KMS-11 (cell line): ENCODE data around the gene SLC7A7.
"Not testable (repeated sequence)": the region's sequence is repeated elsewhere in the genome, so short reads cannot be mapped to it uniquely, and the experiment has no call there.

Experiments used
- H2AFZ ChIP-seq: fragments of 200-600 bp; sonication (generic); 2 replicates; pipeline ENCODE4 v1.6.1; 2016; ENCODE audit warnings: antibody characterized with exemption, mixed run types, low read depth
- H3K27ac ChIP-seq: fragments of 200-600 bp; sonication (generic); 2 replicates; pipeline ENCODE4 v1.6.1; 2016; ENCODE audit warnings: mild to moderate bottlenecking, mixed run types
- H3K27me3 ChIP-seq: fragments of 200-600 bp; sonication (generic); 2 replicates; pipeline ENCODE4 v1.6.1; 2017; ENCODE audit warnings: mild to moderate bottlenecking, low read depth, mixed run types, moderate library complexity; ENCODE audit not compliant: insufficient read depth
- H3K36me3 ChIP-seq: fragments of 200-600 bp; sonication (generic); 2 replicates; pipeline ENCODE4 v1.6.1; 2017; ENCODE audit warnings: mild to moderate bottlenecking, mixed run types; ENCODE audit not compliant: insufficient read depth
- H3K4me1 ChIP-seq: fragments of 200-600 bp; sonication (generic); 2 replicates; pipeline ENCODE4 v1.6.1; 2016; ENCODE audit warnings: mild to moderate bottlenecking, low read depth, mixed run types; ENCODE audit not compliant: poor library complexity, severe bottlenecking
- H3K4me2 ChIP-seq: fragments of 200-600 bp; sonication (generic); 2 replicates; pipeline ENCODE4 v1.7.0; 2016; ENCODE audit warnings: mild to moderate bottlenecking, mixed run types
- H3K4me3 ChIP-seq: fragments of 200-600 bp; sonication (generic); IDR thresholded peaks from 2 replicates; pipeline ENCODE4 v1.6.1; 2017; ENCODE audit warnings: low read depth, low read length, mixed read lengths; ENCODE audit not compliant: insufficient read depth
- H3K79me2 ChIP-seq: fragments of 200-600 bp; sonication (generic); 2 replicates; pipeline ENCODE4 v1.6.1; 2016; ENCODE audit warnings: low read depth, mixed run types; ENCODE audit not compliant: insufficient read depth
- H3K9ac ChIP-seq: fragments of 200-600 bp; sonication (generic); 2 replicates; pipeline ENCODE4 v1.6.1; 2016; ENCODE audit warnings: mild to moderate bottlenecking, mixed run types
- H4K20me1 ChIP-seq: fragments of 200-600 bp; sonication (generic); 2 replicates; pipeline ENCODE4 v1.6.1; 2016; ENCODE audit warnings: mild to moderate bottlenecking, mixed run types; ENCODE audit not compliant: insufficient read depth
- TF ChIP-seq, protein P1 (sequence below): fragments of 200-600 bp; sonication (generic); conservative IDR thresholded peaks from 2 replicates; pipeline ENCODE4 v1.6.1; 2017; ENCODE audit warnings: low read depth, mild to moderate bottlenecking, antibody characterized with exemption, low read length, moderate library complexity, mixed read lengths

SLC7A7 gene

GRCh38 chr14:22811722-22812121, 3.5 kb downstream of the SLC7A7 start:
- no peak overlapping the region for H2AFZ ChIP-seq
- H3K79me2 ChIP-seq = no peaks in the 10 kb centered on the region
- H3K27me3 ChIP-seq = no peaks in the 10 kb centered on the region
- H3K27ac ChIP-seq = peak overlapping the region; percentile 95
- TF ChIP-seq, protein P1, sequence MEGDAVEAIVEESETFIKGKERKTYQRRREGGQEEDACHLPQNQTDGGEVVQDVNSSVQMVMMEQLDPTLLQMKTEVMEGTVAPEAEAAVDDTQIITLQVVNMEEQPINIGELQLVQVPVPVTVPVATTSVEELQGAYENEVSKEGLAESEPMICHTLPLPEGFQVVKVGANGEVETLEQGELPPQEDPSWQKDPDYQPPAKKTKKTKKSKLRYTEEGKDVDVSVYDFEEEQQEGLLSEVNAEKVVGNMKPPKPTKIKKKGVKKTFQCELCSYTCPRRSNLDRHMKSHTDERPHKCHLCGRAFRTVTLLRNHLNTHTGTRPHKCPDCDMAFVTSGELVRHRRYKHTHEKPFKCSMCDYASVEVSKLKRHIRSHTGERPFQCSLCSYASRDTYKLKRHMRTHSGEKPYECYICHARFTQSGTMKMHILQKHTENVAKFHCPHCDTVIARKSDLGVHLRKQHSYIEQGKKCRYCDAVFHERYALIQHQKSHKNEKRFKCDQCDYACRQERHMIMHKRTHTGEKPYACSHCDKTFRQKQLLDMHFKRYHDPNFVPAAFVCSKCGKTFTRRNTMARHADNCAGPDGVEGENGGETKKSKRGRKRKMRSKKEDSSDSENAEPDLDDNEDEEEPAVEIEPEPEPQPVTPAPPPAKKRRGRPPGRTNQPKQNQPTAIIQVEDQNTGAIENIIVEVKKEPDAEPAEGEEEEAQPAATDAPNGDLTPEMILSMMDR = no peak
- H3K4me3 ChIP-seq = no peak overlapping the region
- peak overlapping the region; percentile 65; the same call in 1 of the 2 replicates for H3K9ac ChIP-seq
- H3K4me2 ChIP-seq = peak overlapping the region; percentile 80; the same call in 1 of the 2 replicates
- peaks cover 80% of the 10 kb centered on the region for H3K4me1 ChIP-seq
- H3K36me3 ChIP-seq = no peaks in the 10 kb centered on the region
- H4K20me1 ChIP-seq = no peaks in the 10 kb centered on the region

DNA sequence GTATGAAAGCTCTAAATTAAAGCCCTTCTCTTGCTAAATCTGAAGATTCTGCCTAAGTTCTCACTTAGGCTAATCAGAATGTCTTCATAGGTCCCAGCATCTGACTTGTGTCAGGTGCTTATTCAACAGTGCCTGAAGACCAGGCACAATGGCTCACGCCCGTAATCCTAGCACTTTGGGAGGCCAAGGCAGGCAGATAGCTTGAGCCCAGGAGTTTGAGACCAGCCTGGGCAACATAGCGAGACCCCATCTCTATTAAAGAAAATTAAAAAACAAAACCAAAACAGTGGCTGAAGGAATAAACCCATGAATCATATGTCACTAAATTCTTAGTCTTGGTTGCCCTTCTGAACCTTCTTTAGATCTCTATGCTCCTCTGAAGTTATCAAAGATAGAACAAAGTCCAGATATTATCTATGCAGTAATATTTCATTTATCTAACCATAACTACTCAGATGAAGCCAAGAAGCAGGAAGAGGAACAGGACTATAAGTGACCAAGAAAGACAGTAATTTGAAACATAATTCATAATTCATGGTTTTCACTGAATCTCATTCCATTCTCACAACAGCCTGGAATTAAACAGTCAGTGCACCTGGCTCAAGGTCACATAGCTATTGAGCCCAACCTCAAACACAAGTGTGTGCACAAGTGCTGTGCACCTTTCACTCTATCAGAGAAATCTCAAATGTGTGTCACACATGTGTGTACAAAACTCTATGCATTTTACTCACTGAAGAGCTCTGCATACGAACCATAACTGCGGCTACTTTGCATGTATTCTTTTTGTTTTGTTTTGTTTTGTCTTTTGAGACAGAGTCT, 6.6 kb downstream of the SLC7A7 start:
- no peak overlapping the region for H3K4me2 ChIP-seq
- H3K36me3 ChIP-seq = no peaks in the 10 kb centered on the region
- H3K4me3 ChIP-seq = no peak overlapping the region
- H3K9ac ChIP-seq = no peak overlapping the region
- no peaks in the 10 kb centered on the region for H3K79me2 ChIP-seq
- TF ChIP-seq, protein P1 = no peak
- no peak overlapping the region; the same call in 1 of the 2 replicates for H3K27ac ChIP-seq
- no peaks in the 10 kb centered on the region for H3K27me3 ChIP-seq
- H2AFZ ChIP-seq = no peak overlapping the region
- peaks cover 59% of the 10 kb centered on the region for H3K4me1 ChIP-seq
- no peaks in the 10 kb centered on the region for H4K20me1 ChIP-seq

DNA sequence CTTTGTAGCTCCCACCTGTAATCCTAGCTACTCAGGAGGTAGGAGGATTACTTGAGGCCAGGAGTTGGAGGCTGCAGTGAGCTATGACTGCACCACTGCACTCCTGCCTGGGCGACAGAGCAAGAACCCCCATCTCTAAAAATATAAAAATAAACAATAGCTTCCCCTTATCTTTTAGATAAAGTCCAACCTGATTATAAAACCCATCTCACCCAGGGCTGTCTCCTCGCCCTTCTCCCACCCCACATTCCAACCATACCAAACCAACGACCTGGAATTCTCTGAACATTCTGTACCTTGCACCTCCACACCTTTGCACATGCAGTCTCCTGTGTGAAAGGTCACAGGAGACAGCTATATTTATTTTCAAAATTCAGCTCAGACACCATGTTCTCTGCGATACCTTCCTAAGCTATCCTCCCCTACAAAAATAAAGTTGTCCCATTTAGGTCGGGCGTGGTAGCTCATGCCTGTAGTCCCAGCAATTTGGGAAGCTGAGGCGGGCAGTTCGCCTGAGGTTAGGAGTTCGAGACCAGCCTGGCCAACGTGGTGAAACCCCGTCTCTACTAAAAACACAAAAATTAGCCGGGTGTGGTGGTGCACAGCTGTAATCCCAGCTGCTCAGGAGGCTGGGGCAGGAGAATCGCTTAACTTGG, 7.7 kb downstream of the SLC7A7 start:
- H3K9ac ChIP-seq = no peak overlapping the region
- peaks cover 50% of the 10 kb centered on the region for H3K4me1 ChIP-seq
- H3K36me3 ChIP-seq = no peaks in the 10 kb centered on the region
- no peak overlapping the region for H2AFZ ChIP-seq
- no peaks in the 10 kb centered on the region for H3K27me3 ChIP-seq
- no peak overlapping the region for H3K27ac ChIP-seq
- no peak overlapping the region for H3K4me3 ChIP-seq
- TF ChIP-seq, protein P1 = no peak
- no peaks in the 10 kb centered on the region for H4K20me1 ChIP-seq
- no peaks in the 10 kb centered on the region for H3K79me2 ChIP-seq
- no peak overlapping the region for H3K4me2 ChIP-seq

DNA sequence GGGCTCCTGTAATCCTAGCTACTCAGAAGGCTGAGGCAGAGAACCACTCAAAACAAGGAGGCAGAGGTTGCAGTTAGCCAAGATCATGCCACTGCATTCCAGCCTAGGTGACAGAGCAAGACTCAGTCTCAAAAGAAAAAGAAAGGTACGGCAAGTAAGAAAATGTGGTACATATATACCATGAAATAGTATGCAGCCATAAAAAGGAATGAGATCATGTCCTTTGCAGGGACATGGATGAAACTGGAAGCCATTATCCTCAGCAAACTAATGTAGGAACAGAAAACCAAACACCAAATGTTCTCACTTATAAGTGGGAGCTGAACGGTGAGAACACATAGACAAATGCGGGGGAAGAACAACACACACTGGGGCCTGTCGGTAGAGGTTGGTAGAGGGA, 10.0 kb downstream of the SLC7A7 start:
- not testable (repeated sequence) for H4K20me1 ChIP-seq, H3K36me3 ChIP-seq, H3K27me3 ChIP-seq, H3K27ac ChIP-seq, H3K9ac ChIP-seq, H3K79me2 ChIP-seq, H2AFZ ChIP-seq, H3K4me3 ChIP-seq, H3K4me2 ChIP-seq
- peaks cover 28% of the 10 kb centered on the region for H3K4me1 ChIP-seq

GRCh38 chr14:22803687-22803974, 11.6 kb downstream of the SLC7A7 start:
- H3K27ac ChIP-seq = no peak overlapping the region
- no peak overlapping the region for H3K9ac ChIP-seq
- H2AFZ ChIP-seq = no peak overlapping the region
- no peaks in the 10 kb centered on the region for H4K20me1 ChIP-seq
- H3K36me3 ChIP-seq = no peaks in the 10 kb centered on the region
- peaks cover 14% of the 10 kb centered on the region for H3K4me1 ChIP-seq
- TF ChIP-seq, protein P1 = no peak
- H3K4me2 ChIP-seq = no peak overlapping the region
- no peak overlapping the region for H3K4me3 ChIP-seq
- H3K79me2 ChIP-seq = no peaks in the 10 kb centered on the region
- no peaks in the 10 kb centered on the region for H3K27me3 ChIP-seq
